NCI-H2107 treated with DMSO at 0.1 percent for 48 hours (cell line): ENCODE data around the gene ARL2BP.
A peak's percentile ranks its signal among the peaks of the same experiment; 100 is the strongest.

Source experiments
- DNase-seq: peaks from one replicate; lab custom pipeline; 2025; ENCODE audit not compliant: unreplicated experiment; lab: John Stamatoyannopoulos, UW

ARL2BP gene

GRCh38 chr16:57235128-57236021 is 9.7 kb upstream of the ARL2BP start:
- peak; percentile 98 for DNase-seq

GRCh38 chr16:57236022-57236350 is 9.1 kb upstream of the ARL2BP start:
- DNase-seq, result no peak

GRCh38 chr16:57238682-57239081 is 6.4 kb upstream of the ARL2BP start:
- no peak for DNase-seq

- no peak for DNase-seq
Measured at GRCh38 chr16:57239107-57239506, 6.0 kb upstream of the ARL2BP start.

- no peak for DNase-seq
Measured at GRCh38 chr16:57240851-57241250, 4.2 kb upstream of the ARL2BP start.

GRCh38 chr16:57242650-57243049 is 2.4 kb upstream of the ARL2BP start:
- DNase-seq, result no peak

- DNase-seq, result no peak
Measured at GRCh38 chr16:57244463-57244766, 644 bp upstream of the ARL2BP start.

- DNase-seq, result peak; percentile 12
Measured at GRCh38 chr16:57245472-57246113, 534 bp downstream of the ARL2BP start.

- DNase-seq, result no peak
Measured at GRCh38 chr16:57251352-57251751, 6.3 kb downstream of the ARL2BP start.

GRCh38 chr16:57252148-57252721 is 7.2 kb downstream of the ARL2BP start:
- DNase-seq, result no peak

GRCh38 chr16:57253466-57253865 is 8.4 kb downstream of the ARL2BP start:
- no peak for DNase-seq

GRCh38 chr16:57255686-57256415 is 10.8 kb downstream of the ARL2BP start:
- no peak for DNase-seq

- DNase-seq, result no peak
Measured at GRCh38 chr16:57256601-57257395, 11.7 kb downstream of the ARL2BP start.

GRCh38 chr16:57257455-57258070 is 12.5 kb downstream of the ARL2BP start:
- no peak for DNase-seq

GRCh38 chr16:57258226-57258909 is 13.3 kb downstream of the ARL2BP start:
- DNase-seq, result no peak

GRCh38 chr16:57258910-57259475 is 13.9 kb downstream of the ARL2BP start:
- no peak for DNase-seq

- no peak for DNase-seq
Measured at GRCh38 chr16:57260294-57260929, 15.4 kb downstream of the ARL2BP start.

- DNase-seq, result no peak
Measured at GRCh38 chr16:57261806-57262205, 16.7 kb downstream of the ARL2BP start.
